Neural cell (in vitro differentiated cells): ENCODE results near the gene DNAJC5G. TPM values are rescaled to one million over a fixed set of nuclear protein-coding genes. Genes with fewer than 3 reads are reported as not detected.
"Not testable (repeated sequence)": the region's sequence is repeated elsewhere in the genome, so short reads cannot be mapped to it uniquely, and the experiment has no call there.

ENCODE experiments used
- H2AFZ ChIP-seq: fragments of 200-600, 300-800 bp; sonication (generic), shearing (Covaris generic); 2 replicates; pipeline ENCODE4 v1.6.0; 2014; ENCODE audit warnings: low read depth, mild to moderate bottlenecking, antibody characterized with exemption, low read length, moderate library complexity
- H3F3A ChIP-seq: fragments of 200-600 bp; shearing (Covaris generic); 2 replicates; pipeline ENCODE4 v1.6.1; 2016; ENCODE audit warnings: mild to moderate bottlenecking, moderate library complexity, mixed read lengths, antibody characterized with exemption, low read length; ENCODE audit not compliant: insufficient read depth, poor library complexity, severe bottlenecking
- H3K27ac ChIP-seq: fragments of 200-600, 300-800 bp; sonication (generic), shearing (Covaris generic); 2 replicates; pipeline ENCODE4 v1.5.1; 2014; ENCODE audit warnings: mild to moderate bottlenecking, low read length, moderate library complexity
- H3K27me3 ChIP-seq: fragments of 300-800, 200-600 bp; sonication (generic), shearing (Covaris generic); 2 replicates; pipeline ENCODE4 v1.6.0; 2014; ENCODE audit warnings: mild to moderate bottlenecking, low read depth, low read length, moderate library complexity; ENCODE audit not compliant: insufficient read depth
- H3K36me3 ChIP-seq: fragments of 300-800, 200-600 bp; sonication (generic), shearing (Covaris generic); 2 replicates; pipeline ENCODE4 v1.5.1; 2014; ENCODE audit warnings: mild to moderate bottlenecking, antibody characterized with exemption, low read length, moderate library complexity; ENCODE audit not compliant: insufficient read depth
- H3K4me2 ChIP-seq: fragments of 300-800, 200-600 bp; sonication (generic), shearing (Covaris generic); 2 replicates; pipeline ENCODE4 v1.6.0; 2014; ENCODE audit warnings: mild to moderate bottlenecking, low read length
- H3K4me3 ChIP-seq: fragments of 300-800, 200-600 bp; sonication (generic), shearing (Covaris generic); 2 replicates; pipeline ENCODE4 v1.5.1; 2014; ENCODE audit warnings: mild to moderate bottlenecking, low read length, moderate library complexity
- H3K79me2 ChIP-seq: fragments of 200-600 bp; shearing (Covaris generic); replicated peaks from 2 replicates; pipeline ENCODE4 v1.6.0; 2014; ENCODE audit warnings: mild to moderate bottlenecking, low read length, moderate library complexity; ENCODE audit not compliant: insufficient read depth
- H3K9ac ChIP-seq: fragments of 300-800, 200-600 bp; sonication (generic), shearing (Covaris generic); 2 replicates; pipeline ENCODE4 v1.6.1; 2016; ENCODE audit warnings: mild to moderate bottlenecking, low read length, mixed read lengths
- H3K9me2 ChIP-seq: fragments of 200-600 bp; shearing (Covaris generic); 2 replicates; pipeline ENCODE4 v1.6.1; 2016; ENCODE audit warnings: mild to moderate bottlenecking, low read length, mixed read lengths; ENCODE audit not compliant: insufficient read depth
- H3K9me3 ChIP-seq: fragments of 200-600, 300-800 bp; sonication (generic), shearing (Covaris generic); 2 replicates; pipeline ENCODE4 v1.6.1; 2016; ENCODE audit warnings: mild to moderate bottlenecking, mixed run types, low read length, moderate library complexity, mixed read lengths
- H4K20me1 ChIP-seq: fragments of 200-600 bp; shearing (Covaris generic); 2 replicates; pipeline ENCODE4 v1.6.1; 2016; ENCODE audit warnings: mild to moderate bottlenecking, mixed run types; ENCODE audit not compliant: insufficient read depth
- CTCF ChIP-seq: fragments of 450-650 bp; IDR thresholded peaks from 2 replicates; pipeline ENCODE4 v1.5.1; 2014; ENCODE audit warnings: antibody characterized with exemption, mild to moderate bottlenecking, moderate library complexity; ENCODE audit not compliant: poor library complexity, severe bottlenecking
- EP300 ChIP-seq: fragments of 450-650 bp; conservative IDR thresholded peaks from 2 replicates; pipeline ENCODE4 v1.6.1; 2014; ENCODE audit warnings: antibody characterized with exemption, mild to moderate bottlenecking, moderate library complexity; ENCODE audit not compliant: poor library complexity, severe bottlenecking
- EZH2 ChIP-seq: fragments of 200-600, 300-800 bp; shearing (Covaris generic), sonication (generic); IDR thresholded peaks from 2 replicates; pipeline ENCODE4 v1.6.1; 2014; ENCODE audit warnings: antibody characterized with exemption, low read length, borderline replicate concordance, mild to moderate bottlenecking; ENCODE audit not compliant: insufficient read depth, poor library complexity, severe bottlenecking
- MXI1 ChIP-seq: fragments of 450-650 bp; conservative IDR thresholded peaks from 2 replicates; pipeline ENCODE4 v1.6.1; 2014; ENCODE audit warnings: antibody characterized with exemption, mild to moderate bottlenecking; ENCODE audit not compliant: poor library complexity, severe bottlenecking
- POLR2AphosphoS5 ChIP-seq: IDR thresholded peaks from 2 replicates; pipeline ENCODE4 v1.6.1; 2012
- RAD21 ChIP-seq: fragments of 450-650 bp; conservative IDR thresholded peaks from 2 replicates; pipeline ENCODE4 v1.6.1; 2014; ENCODE audit warnings: antibody characterized with exemption, mild to moderate bottlenecking, moderate library complexity
- REST ChIP-seq: IDR thresholded peaks from 2 replicates; pipeline ENCODE4 v1.6.1; 2012; ENCODE audit warnings: borderline replicate concordance
- SMC3 ChIP-seq: fragments of 450-650 bp; conservative IDR thresholded peaks from 2 replicates; pipeline ENCODE4 v1.6.1; 2014; ENCODE audit warnings: antibody characterized with exemption, mild to moderate bottlenecking, moderate library complexity; ENCODE audit not compliant: poor library complexity
- TAF1 ChIP-seq: IDR thresholded peaks from 2 replicates; pipeline ENCODE4 v1.6.1; 2012; ENCODE audit warnings: low read depth
- polyA plus RNA-seq: library from polyadenylated mRNA; depleted of rRNA; stranded (reverse); fragments of >200 nt; gene quantifications from 2 replicates; pipeline ENCODE4 v1.2.3, GENCODE V29; 2014

DNAJC5G gene
- polyA plus RNA-seq, 1 donor from 2014 or later: not detected

GRCh38 chr2:27297195-27297594 lies 22.0 kb downstream of the DNAJC5G start:
- Histone ChIP-seq H4K20me1 (no peaks in the 10 kb centered on the region), H3K4me2 (no peak overlapping the region), H3K9ac (no peak overlapping the region), H3K27me3 (no peaks in the 10 kb centered on the region), H3K4me3 (no peak overlapping the region), H3K79me2 (no peaks in the 10 kb centered on the region), H3K27ac (no peak overlapping the region), H3K9me2 (no peaks in the 10 kb centered on the region), H2AFZ (no peak overlapping the region), H3K9me3 (no peaks in the 10 kb centered on the region), H3K36me3 (no peaks in the 10 kb centered on the region), H3F3A (no peaks in the 10 kb centered on the region)
- TF ChIP-seq TAF1 (no peak), POLR2AphosphoS5 (no peak), CTCF (no peak), EZH2 (no peak), EP300 (no peak), SMC3 (no peak), REST (no peak), RAD21 (no peak), MXI1 (no peak)

- H3K9me3 ChIP-seq: no peaks in the 10 kb centered on the region
- no peak overlapping the region for H3K4me3 ChIP-seq
- no peaks in the 10 kb centered on the region for H3K36me3 ChIP-seq
- no peak overlapping the region for H3K9ac ChIP-seq
- H3K9me2 ChIP-seq: no peaks in the 10 kb centered on the region
- H4K20me1 ChIP-seq: no peaks in the 10 kb centered on the region
- no peak overlapping the region for H3K27ac ChIP-seq
- H2AFZ ChIP-seq: no peak overlapping the region
- H3K27me3 ChIP-seq: no peaks in the 10 kb centered on the region
- no peaks in the 10 kb centered on the region for H3F3A ChIP-seq
- TF ChIP-seq SMC3 (no peak), EZH2 (no peak), MXI1 (no peak), REST (no peak)
- H3K79me2 ChIP-seq: no peaks in the 10 kb centered on the region
- H3K4me2 ChIP-seq: no peak overlapping the region
Observed at GRCh38 chr2:27298391-27299080, 23.3 kb downstream of the DNAJC5G start.

GRCh38 chr2:27300606-27301005 lies 25.4 kb downstream of the DNAJC5G start:
- H3K79me2 ChIP-seq, H3F3A ChIP-seq, H2AFZ ChIP-seq, H3K27ac ChIP-seq, H4K20me1 ChIP-seq, H3K4me3 ChIP-seq, H3K9ac ChIP-seq, H3K4me2 ChIP-seq, H3K9me2 ChIP-seq, H3K9me3 ChIP-seq, H3K36me3 ChIP-seq: not testable (repeated sequence)
- H3K27me3 ChIP-seq: peaks cover 14% of the 10 kb centered on the region
